Measurements from ENCODE around the gene PDCD1LG2. TPM values are rescaled to one million over a fixed set of nuclear protein-coding genes. Genes with fewer than 3 reads are reported as not detected.
"Not testable (repeated sequence)": the region's sequence is repeated elsewhere in the genome, so short reads cannot be mapped to it uniquely, and the experiment has no call there.

Gene PDCD1LG2
- total RNA-seq, 2 experiments from 2014 or later, result 4.1 to 4.8 TPM

DNA sequence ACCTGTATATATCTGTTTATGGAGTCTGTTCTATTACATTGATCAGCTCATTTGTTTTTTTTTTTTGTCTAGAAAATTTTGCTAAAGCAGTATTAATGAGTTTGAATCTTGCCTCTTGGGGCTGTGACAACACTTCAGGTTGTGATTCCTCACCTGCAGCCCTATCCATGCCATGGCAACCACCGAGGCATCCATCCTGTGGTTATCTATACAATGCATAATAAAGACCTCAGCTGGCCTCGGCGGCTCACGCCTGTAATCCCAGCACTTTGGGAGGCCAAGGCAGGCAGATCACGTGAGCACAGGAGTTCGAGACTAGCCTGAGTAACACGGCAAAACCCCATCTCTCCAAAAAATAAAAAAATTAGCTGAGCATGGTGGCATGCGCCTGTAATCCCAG, 28.1 kb upstream of the PDCD1LG2 start:
- Mint-ChIP-seq H3K27me3 (no peaks in the 10 kb centered on the region), H3K9me3 (peaks cover 6% of the 10 kb centered on the region), H3K4me1 (peaks cover 15% of the 10 kb centered on the region), H3K4me3 (no peak overlapping the region), H3K27ac (no peak overlapping the region), H3K36me3 (ENCODE audit: low read depth) (no peaks in the 10 kb centered on the region)
- DNase-seq, result no peak
- POLR2A ChIA-PET, result interaction anchor here (1.3 kb wide), 1 partner anchor 28 kb away, joined by 3 read pairs; the partner anchor contains the start of gene PDCD1LG2
- CTCF ChIA-PET, result no interaction called here

DNA sequence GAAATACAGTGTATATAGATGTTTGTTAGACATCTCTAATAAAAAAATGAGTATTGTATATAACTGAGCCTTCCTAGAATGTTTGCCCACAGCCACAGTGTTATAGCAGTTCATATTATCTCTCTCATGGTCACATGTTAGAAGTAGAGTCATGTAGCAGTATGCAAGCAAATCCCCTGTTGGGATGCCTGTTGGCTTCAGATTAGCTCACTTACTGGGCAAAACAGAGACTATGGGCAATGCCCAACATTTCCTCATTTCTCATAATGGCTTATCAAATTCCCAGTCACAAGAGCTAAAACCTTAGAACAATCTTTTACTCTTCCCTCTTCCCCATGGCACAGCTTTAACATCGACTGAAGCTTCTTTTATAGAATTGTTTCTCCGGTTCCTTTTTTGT, 27.0 kb upstream of the PDCD1LG2 start:
- CTCF ChIA-PET, result no interaction called here
- POLR2A ChIA-PET, result interaction anchor here (1.3 to 1.4 kb wide), 2 partner anchors 24 to 27 kb away, joined by 3 read pairs; partner anchors contain the start of gene PDCD1LG2

DNA sequence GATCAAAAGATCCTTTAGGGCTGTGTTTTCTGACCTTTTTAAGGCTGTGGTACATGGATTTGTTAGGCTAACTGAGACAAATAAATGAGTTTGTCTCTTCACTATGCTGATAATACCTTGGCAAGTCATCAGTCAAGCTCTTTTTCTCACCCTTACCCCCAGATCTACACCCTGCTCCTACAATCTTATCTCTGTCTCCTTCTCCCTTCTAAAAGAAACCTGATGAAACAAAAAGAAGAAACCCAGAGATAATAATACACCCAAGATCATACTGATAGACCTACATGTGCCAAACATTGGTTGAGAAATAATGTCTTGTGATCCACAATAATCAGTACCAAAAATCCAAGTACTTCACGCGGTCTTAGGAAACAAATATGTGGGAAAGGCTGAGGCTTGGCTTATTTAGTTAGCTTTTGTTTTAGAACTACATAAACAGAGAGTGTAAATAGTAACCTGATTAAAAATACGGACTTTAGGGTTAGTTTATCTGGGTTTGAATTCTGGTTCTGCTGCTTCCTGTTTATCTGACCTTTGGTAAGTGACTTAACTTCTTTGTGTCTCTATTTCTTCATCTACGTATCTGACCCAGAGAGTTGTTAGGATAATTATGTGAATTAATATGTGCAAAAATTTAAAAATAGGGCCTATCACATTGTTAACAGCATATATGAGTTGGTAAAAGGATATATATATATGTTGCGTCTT, 24.8 kb upstream of the PDCD1LG2 start:
- Mint-ChIP-seq H3K36me3 (ENCODE audit: low read depth) (no peaks in the 10 kb centered on the region), H3K4me1 (peaks cover under 1% of the 10 kb centered on the region), H3K9me3 (no peaks in the 10 kb centered on the region), H3K27me3 (no peaks in the 10 kb centered on the region), H3K4me3 (no peak overlapping the region), H3K27ac (no peak overlapping the region)
- DNase-seq, result no peak
- POLR2A ChIA-PET, result no interaction called here
- CTCF ChIA-PET, result no interaction called here

More for the DNA sequence above, 27.0 kb upstream of the PDCD1LG2 start:
- Mint-ChIP-seq H3K27ac (no peak overlapping the region), H3K4me1 (peaks cover 12% of the 10 kb centered on the region), H3K27me3 (no peaks in the 10 kb centered on the region), H3K36me3 (ENCODE audit: low read depth) (no peaks in the 10 kb centered on the region), H3K4me3 (no peak overlapping the region), H3K9me3 (peaks cover 3% of the 10 kb centered on the region)
- DNase-seq, result no peak

DNA sequence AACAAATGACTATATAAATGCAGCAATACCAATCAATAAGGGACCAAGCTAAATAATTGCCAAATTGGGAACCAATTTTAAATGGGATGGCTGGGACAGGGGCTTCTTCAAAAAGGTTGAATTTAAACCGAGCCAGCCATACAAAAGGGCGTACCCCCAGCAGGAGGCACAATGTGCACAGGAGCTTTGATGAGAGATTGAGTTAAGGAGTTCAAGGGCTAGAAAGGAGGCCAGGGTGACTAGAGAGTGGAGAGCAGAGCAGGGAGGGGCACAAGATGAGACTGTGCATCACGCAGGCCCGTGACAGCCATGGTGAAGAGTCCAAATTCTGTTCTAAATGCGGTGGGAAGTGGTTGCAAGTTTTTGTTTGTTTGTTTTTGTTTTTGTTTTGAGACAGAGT, 23.3 kb upstream of the PDCD1LG2 start:
- ChIA-PET CTCF (interaction anchor here (0.9 kb wide), 1 partner anchor 113 kb away, joined by 3 read pairs; no protein-coding TSS in a partner anchor), POLR2A (interaction anchor here (1.0 kb wide), 1 partner anchor 99 kb away, joined by 3 read pairs; no protein-coding TSS in a partner anchor)
- H3K4me3 Mint-ChIP-seq, result no peak overlapping the region
- no peak overlapping the region for H3K27ac Mint-ChIP-seq
- H3K4me1 Mint-ChIP-seq, result no peaks in the 10 kb centered on the region
- H3K36me3 Mint-ChIP-seq (ENCODE audit: low read depth), result no peaks in the 10 kb centered on the region
- H3K27me3 Mint-ChIP-seq, result no peaks in the 10 kb centered on the region
- no peak for DNase-seq
- H3K9me3 Mint-ChIP-seq, result no peaks in the 10 kb centered on the region

DNA sequence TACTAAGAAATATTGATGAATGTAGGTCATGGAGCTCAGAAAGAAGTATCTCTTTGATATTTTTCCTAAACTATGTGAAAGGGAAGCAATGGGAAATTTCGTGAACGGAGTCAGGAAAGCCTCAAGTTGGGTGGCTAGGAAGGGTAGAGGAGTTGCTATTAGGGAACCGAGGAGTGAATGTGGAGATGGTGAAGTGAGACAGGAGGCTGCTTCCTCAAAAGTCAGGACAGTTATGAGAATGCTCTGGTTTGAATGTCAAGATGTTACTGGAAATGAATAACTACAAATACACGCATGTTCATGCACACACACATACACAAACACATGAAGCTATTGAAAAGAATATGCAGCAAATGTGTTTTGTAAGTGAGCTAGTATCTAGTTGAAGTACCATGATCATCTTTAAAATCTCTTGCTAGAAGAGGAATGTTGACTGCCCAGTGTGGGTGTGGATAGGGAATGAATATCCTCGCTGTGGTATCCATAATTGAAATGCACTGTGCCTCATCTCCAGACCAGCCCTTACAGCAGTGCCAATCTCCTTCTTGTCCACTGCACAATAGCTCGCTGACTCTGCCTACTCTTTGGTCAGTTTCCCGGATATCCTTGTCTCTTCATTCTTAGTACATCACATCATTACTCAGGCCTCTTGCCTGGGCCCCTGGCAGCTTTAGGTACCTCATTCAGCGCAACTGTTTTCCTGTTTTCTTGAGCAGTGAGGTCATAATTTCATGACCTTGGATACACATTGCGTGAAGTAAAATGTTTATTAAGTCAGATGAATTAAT, 21.9 kb upstream of the PDCD1LG2 start:
- Mint-ChIP-seq H3K27me3 (no peaks in the 10 kb centered on the region), H3K9me3 (no peaks in the 10 kb centered on the region), H3K4me3 (no peak overlapping the region), H3K27ac (no peak overlapping the region), H3K36me3 (ENCODE audit: low read depth) (peaks cover under 1% of the 10 kb centered on the region), H3K4me1 (peaks cover 6% of the 10 kb centered on the region)
- no peak for DNase-seq
- ChIA-PET POLR2A (no interaction called here), CTCF (interaction anchor here (0.6 to 0.9 kb wide), 2 partner anchors 39 to 515 kb away, joined by 3 read pairs; partner anchors contain the start of gene CD274)

DNA sequence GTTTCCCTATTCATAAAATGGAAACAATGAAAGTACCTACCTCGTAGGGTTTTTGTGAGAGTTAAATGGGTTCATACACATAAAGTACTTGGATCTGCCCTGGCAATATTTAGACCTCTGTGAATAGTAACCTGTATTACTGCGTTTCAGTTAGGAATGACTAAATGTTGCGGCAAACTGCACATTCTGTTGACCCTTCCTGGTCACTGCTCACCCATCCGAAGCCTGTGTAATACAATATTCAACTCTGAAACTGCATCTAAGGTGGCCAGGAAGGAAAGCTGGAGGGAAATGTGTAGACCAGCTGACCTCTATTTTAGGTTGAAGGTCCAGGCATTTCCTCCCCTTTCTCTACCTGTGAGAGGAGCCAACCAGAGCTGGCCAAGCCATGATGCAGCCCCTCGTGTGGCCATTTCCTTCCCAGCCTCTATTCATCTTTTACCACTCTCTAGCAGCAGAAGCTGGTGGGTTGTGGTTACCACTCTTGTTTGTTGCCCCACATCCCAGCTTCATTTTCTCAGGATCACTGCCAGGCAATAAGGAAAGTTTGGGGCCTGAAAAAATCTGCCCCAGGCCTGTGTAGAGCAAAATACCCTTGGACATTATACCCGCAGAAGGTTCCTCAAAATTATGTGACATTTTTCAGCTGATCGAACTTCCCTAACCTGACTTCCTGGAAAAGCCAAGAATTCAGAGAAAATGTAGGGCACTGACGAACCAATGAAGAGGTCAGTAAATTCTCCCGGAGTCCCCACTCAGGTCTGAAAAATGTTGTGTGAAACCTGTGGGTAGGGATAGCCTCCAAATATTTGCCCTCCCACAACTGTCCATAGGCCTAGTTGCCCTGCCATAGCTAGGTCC, 20.5 kb upstream of the PDCD1LG2 start:
- Mint-ChIP-seq H3K9me3 (peaks cover 6% of the 10 kb centered on the region), H3K27me3 (no peaks in the 10 kb centered on the region), H3K4me3 (no peak overlapping the region), H3K36me3 (ENCODE audit: low read depth) (peaks cover 10% of the 10 kb centered on the region), H3K27ac (no peak overlapping the region), H3K4me1 (peaks cover 19% of the 10 kb centered on the region)
- no peak for DNase-seq
- CTCF ChIA-PET, result interaction anchor here (0.8 to 1.3 kb wide), 2 partner anchors 10 to 39 kb away, joined by 3 read pairs; no protein-coding TSS in a partner anchor
- POLR2A ChIA-PET, result interaction anchor here (0.6 kb wide), 1 partner anchor 87 kb away, joined by 3 read pairs; no protein-coding TSS in a partner anchor

DNA sequence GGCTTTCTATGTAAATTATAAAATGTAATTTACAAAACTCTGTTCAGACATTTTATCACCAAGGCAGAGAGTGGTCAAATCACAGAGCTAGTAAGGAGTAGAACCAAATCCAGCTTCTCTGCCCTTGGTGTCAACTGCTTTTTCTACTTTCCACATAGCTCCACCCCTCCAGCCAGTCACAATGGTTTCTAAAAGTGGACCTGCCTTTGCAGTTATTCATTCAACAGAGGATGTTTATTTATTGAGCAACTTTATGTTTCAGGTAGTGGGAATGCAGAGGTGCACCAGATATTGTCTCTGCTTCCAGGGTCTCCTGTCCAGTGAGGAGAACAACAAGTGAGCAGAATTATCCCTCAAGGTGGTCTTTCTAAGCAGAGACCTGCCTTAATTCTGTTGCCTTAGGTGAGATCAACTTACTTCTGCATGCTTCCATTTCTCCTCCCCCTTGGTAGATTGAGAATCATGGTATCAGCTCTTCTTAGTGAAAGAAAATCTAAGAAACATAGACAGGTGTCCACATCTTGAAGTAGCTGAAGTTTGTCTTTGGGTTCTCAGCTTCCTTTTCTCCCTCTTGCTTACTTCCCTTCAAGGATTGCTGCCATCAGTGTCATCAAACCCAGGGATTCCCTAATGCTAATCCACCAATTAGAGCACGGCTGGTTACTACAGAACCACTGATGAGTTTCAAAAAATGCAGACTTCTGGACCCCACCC, 17.2 kb upstream of the PDCD1LG2 start:
- ChIA-PET POLR2A (interaction anchor here (0.6 to 2.6 kb wide), 10 partner anchors 14 to 740 kb away, joined by 3 to 16 read pairs (median 4); partner anchors contain the start of genes CD274, PDCD1LG2 and PLGRKT), CTCF (interaction anchor here (0.7 to 1.9 kb wide), 7 partner anchors 18 to 307 kb away, joined by 3 to 12 read pairs (median 3); partner anchors contain the start of genes CD274 and PDCD1LG2)
- Mint-ChIP-seq H3K27me3 (no peaks in the 10 kb centered on the region), H3K27ac (peak overlapping the region; percentile 64), H3K36me3 (ENCODE audit: low read depth) (peaks cover 14% of the 10 kb centered on the region), H3K4me1 (peaks cover 20% of the 10 kb centered on the region), H3K4me3 (no peak overlapping the region), H3K9me3 (peaks cover 6% of the 10 kb centered on the region)
- DNase-seq, result no peak

DNA sequence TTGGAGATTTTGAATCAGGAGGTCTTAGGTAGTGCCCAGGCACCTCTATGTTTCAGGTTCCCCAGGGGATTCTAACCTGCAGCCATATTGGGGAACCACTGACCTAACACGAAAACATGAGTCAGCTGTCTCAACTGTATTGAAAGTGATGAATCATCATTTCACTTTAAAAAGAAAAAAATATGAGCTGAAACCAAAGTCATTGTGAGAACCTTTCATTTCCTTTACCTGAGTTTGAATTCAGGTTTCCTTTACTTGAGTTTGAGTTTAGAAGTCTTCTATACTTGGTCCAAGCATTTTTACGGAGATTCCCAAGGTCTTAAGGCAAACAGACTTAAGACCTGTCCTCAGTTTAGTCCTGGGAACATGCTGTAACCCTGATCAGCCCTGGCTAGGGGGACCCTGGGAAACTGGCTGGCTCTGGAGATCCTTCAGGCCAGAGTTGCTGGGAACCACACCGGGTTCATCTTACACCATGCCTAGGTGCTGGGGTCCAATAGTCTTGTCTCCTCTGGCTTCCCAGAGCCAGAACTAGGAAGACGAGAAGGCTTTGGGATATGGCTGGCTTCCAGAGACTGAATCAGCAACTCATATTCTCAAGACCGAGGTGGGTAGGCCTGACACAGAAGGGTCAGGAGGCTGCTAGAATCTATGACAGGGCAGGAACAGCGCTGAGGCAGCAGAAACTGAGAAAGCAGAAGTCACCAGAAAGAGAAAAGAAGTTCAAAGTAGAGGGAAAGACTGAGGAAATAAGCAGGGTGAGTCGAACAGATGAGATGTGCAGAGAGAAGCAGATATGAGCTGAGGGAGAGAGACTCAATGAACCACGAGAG, 16.4 kb upstream of the PDCD1LG2 start:
- DNase-seq, result peak; percentile 38
- H3K4me3 Mint-ChIP-seq, result no peak overlapping the region
- POLR2A ChIA-PET, result interaction anchor here (0.6 to 2.6 kb wide), 10 partner anchors 13 to 134 kb away, joined by 3 to 16 read pairs (median 4); partner anchors contain the start of genes CD274, PDCD1LG2 and PLGRKT
- H3K4me1 Mint-ChIP-seq, result peaks cover 20% of the 10 kb centered on the region
- CTCF ChIA-PET, result interaction anchor here (0.6 to 1.9 kb wide), 9 partner anchors 11 to 627 kb away, joined by 3 to 12 read pairs (median 3); partner anchors contain the start of genes CD274 and PDCD1LG2
- no peaks in the 10 kb centered on the region for H3K27me3 Mint-ChIP-seq
- peaks cover 6% of the 10 kb centered on the region for H3K9me3 Mint-ChIP-seq
- peaks cover 14% of the 10 kb centered on the region for H3K36me3 Mint-ChIP-seq (ENCODE audit: low read depth)
- peak overlapping the region; percentile 64 for H3K27ac Mint-ChIP-seq

DNA sequence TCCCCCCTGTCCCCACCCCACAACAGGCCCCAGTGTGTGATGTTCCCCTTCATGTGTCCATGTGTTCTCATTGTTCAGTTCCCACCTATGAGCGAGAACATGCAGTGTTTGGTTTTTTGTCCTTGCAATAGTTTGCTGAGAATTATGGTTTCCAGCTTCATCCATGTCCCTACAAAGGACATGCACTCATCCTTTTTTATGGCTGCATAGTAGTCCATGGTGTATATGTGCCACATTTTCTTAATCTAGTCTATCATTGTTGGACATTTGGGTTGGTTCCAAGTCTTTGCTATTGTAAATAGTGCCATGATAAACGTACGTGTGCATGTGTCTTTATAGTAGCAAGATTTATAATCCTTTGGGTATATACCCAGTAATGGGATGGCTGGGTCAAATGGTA, 15.6 kb upstream of the PDCD1LG2 start:
- H3K27me3 Mint-ChIP-seq, DNase-seq, H3K27ac Mint-ChIP-seq, H3K9me3 Mint-ChIP-seq, H3K4me3 Mint-ChIP-seq: not testable (repeated sequence)
- Mint-ChIP-seq H3K36me3 (ENCODE audit: low read depth) (peaks cover 14% of the 10 kb centered on the region), H3K4me1 (peaks cover 20% of the 10 kb centered on the region)
- CTCF ChIA-PET, result interaction anchor here (0.6 to 1.0 kb wide), 2 partner anchors 10 to 215 kb away, joined by 3 to 5 read pairs; no protein-coding TSS in a partner anchor
- POLR2A ChIA-PET, result interaction anchor here (0.7 to 2.6 kb wide), 2 partner anchors 18 to 63 kb away, joined by 3 to 10 read pairs; no protein-coding TSS in a partner anchor

DNA sequence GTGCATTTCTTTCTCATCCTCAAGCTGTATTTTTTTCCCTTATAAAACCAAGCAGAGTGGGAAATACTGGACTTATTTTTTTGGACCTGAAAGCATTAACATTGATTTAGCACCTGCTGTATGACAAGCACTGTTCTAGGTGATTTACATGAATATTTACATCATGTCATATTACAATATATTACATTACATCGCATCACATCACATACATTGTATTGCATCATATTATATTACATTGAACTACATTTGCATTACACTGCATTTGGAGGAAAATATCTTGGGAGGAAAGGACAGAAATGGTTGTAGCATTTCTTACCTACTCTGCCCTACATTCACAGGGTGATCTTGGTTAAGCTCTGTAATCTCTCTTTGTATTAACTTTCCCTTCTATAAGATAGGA, 11.2 kb upstream of the PDCD1LG2 start:
- CTCF ChIA-PET, result interaction anchor here (0.9 to 1.5 kb wide), 3 partner anchors 9 to 102 kb away, joined by 3 read pairs; partner anchors contain the start of gene CD274
- Mint-ChIP-seq H3K4me1 (peaks cover 8% of the 10 kb centered on the region), H3K27me3 (peaks cover 1% of the 10 kb centered on the region)

More for the DNA sequence above, 11.2 kb upstream of the PDCD1LG2 start:
- Mint-ChIP-seq H3K27ac (no peak overlapping the region), H3K9me3 (peaks cover 16% of the 10 kb centered on the region), H3K36me3 (ENCODE audit: low read depth) (peaks cover 22% of the 10 kb centered on the region), H3K4me3 (no peak overlapping the region)
- POLR2A ChIA-PET, result interaction anchor here (2.7 kb wide), 1 partner anchor 11 kb away, joined by 9 read pairs; the partner anchor contains the start of gene PDCD1LG2
- no peak for DNase-seq
